Suprapubic skin (tissue), 4 donors: ENCODE measurements around the gene PC. TPM values are rescaled to one million over a fixed set of nuclear protein-coding genes. Genes with fewer than 3 reads are reported as not detected.

Experiments used
- DNase-seq, 2 donors: peaks; one replicate each; pipeline ENCODE4 v3.0.0-alpha.2; 2019; ENCODE audit warnings: low spot score in 2 of 2
- H3K27ac ChIP-seq: fragments of 200-600 bp; sonication (generic); one replicate; pipeline ENCODE4 v1.5.1; 2019
- H3K27me3 ChIP-seq: fragments of 200-600 bp; sonication (generic); one replicate; pipeline ENCODE4 v1.5.1; 2019
- H3K36me3 ChIP-seq: fragments of 200-600 bp; sonication (generic); one replicate; pipeline ENCODE4 v1.5.1; 2019
- H3K4me1 ChIP-seq: fragments of 200-600 bp; sonication (generic); one replicate; pipeline ENCODE4 v1.5.1; 2019
- H3K4me3 ChIP-seq: fragments of 200-600 bp; sonication (generic); one replicate; pipeline ENCODE4 v1.5.1; 2019; ENCODE audit warnings: mild to moderate bottlenecking
- H3K9me3 ChIP-seq: fragments of 200-600 bp; sonication (generic); one replicate; pipeline ENCODE4 v1.5.1; 2019
- EP300 ChIP-seq: sonication (generic); formaldehyde crosslinking; IDR thresholded peaks from one replicate; pipeline ENCODE4 v1.6.1; 2017; ENCODE audit warnings: antibody characterized with exemption
- POLR2A ChIP-seq, 2 donors: fragments of 450-650 bp; IDR thresholded peaks; one replicate each; pipeline ENCODE4 v1.6.1; 2017; ENCODE audit warnings: antibody characterized with exemption in 2 of 2, mild to moderate bottlenecking in 2 of 2, moderate library complexity in 2 of 2
- POLR2AphosphoS5 ChIP-seq, 3 donors: sonication (generic); formaldehyde crosslinking; IDR thresholded peaks; one replicate each; pipeline ENCODE4 v1.6.1; 2017; ENCODE audit warnings: antibody characterized with exemption in 3 of 3
- WGBS: methylation state at CpG from one replicate; pipeline ENCODE4 v1.1.5; 2018; 5-methylcytosine and 5-hydroxymethylcytosine counted together
- total RNA-seq, 4 donors: library from RNA; depleted of rRNA; stranded (reverse); fragments of >200 nt; gene quantifications; one replicate each; pipeline ENCODE4 v1.1.0, GENCODE V29; 2016
- TF ChIP-seq, protein P1 (sequence below), 2 donors: fragments of 200-600 bp in 1 of 2; fragments of 450-650 bp in 1 of 2; sonication (generic) in 1 of 2; IDR thresholded peaks; one replicate each; pipeline ENCODE4 v1.5.1; 2016 to 2019; ENCODE audit warnings: antibody characterized with exemption in 2 of 2, mild to moderate bottlenecking in 1 of 2, moderate library complexity in 1 of 2

The PC gene
- total RNA-seq, 4 donors from 2014 or later: 10.8 to 25.4 (median 13.9) TPM

DNA sequence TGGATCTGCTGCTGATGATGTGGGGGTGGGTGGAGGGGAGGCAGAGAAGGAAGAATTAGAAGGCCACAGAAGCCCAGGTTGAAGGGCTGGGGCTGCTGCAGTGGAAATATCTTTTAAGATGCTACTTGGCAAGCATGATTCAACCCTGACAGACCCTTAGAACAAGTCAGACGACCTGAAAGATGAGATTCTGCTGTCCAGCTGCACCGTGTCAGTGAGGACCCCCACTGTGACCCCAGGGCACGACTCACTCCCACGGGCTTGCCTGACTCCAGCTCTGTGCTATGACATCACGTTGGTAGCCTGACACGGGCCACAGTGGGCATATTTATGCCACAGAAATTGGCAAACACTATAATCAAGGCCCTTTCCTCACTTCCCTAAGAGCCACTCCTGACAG lies 65.3 kb downstream of the PC start:
- 51% methylated on average over 6 of the region's 6 CpGs for WGBS
- Histone ChIP-seq H3K36me3 (no peaks in the 10 kb centered on the region), H3K4me1 (peaks cover 9% of the 10 kb centered on the region), H3K27ac (no peak overlapping the region), H3K9me3 (no peaks in the 10 kb centered on the region), H3K27me3 (no peaks in the 10 kb centered on the region), H3K4me3 (no peak overlapping the region)
- DNase-seq: no peak
- TF ChIP-seq, protein P1, sequence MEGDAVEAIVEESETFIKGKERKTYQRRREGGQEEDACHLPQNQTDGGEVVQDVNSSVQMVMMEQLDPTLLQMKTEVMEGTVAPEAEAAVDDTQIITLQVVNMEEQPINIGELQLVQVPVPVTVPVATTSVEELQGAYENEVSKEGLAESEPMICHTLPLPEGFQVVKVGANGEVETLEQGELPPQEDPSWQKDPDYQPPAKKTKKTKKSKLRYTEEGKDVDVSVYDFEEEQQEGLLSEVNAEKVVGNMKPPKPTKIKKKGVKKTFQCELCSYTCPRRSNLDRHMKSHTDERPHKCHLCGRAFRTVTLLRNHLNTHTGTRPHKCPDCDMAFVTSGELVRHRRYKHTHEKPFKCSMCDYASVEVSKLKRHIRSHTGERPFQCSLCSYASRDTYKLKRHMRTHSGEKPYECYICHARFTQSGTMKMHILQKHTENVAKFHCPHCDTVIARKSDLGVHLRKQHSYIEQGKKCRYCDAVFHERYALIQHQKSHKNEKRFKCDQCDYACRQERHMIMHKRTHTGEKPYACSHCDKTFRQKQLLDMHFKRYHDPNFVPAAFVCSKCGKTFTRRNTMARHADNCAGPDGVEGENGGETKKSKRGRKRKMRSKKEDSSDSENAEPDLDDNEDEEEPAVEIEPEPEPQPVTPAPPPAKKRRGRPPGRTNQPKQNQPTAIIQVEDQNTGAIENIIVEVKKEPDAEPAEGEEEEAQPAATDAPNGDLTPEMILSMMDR (IDR thresholded peaks at IDR 0.05): no peak
- TF ChIP-seq POLR2A (IDR thresholded peaks at IDR 0.05) (no peak), POLR2AphosphoS5 (IDR thresholded peaks at IDR 0.05) (no peak), EP300 (no peak)

DNA sequence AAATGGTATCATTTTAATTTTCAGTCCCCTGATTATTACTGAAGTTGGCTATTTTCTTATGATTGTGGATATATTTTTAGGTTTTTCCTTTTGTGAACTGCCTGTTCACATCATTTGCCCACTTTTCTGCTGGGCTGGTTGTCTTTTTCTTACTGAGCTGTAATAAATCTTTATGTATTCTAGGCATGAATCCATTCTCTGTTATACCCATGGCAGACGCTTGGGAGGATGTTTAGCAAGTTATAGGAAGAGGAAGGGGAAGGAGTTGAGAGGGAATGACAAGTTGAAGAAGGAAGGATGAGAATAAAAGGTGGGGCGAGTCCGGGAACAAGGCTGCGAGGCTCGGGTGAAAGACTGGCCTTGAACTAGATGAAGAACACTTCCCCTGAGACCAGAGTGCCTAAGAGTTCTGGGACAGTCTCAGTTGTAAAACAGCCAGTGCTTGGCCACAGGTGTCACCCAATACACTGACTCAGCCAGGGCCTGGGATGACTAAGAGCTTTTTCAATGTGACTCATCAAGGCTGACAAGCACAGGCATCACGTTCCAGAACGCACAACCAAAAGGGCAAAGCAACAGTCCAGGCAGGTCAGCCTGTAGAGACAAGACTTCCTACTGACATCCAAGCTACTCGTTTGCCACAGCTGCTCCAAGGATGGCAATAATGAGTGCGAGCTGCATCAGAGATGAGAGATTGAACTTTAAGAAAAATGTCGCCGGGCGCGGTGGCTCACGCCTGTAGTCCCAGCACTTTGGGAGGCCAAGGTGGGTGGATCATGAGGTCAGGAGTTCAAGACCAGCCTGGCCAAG lies 66.1 kb downstream of the PC start:
- no peak for TF ChIP-seq EP300
- TF ChIP-seq POLR2A (IDR thresholded peaks at IDR 0.05): no peak
- TF ChIP-seq, protein P1 (IDR thresholded peaks at IDR 0.05): no peak
- TF ChIP-seq POLR2AphosphoS5 (IDR thresholded peaks at IDR 0.05): no peak
- H3K27ac ChIP-seq: peak overlapping the region; percentile 6
- no peaks in the 10 kb centered on the region for H3K36me3 ChIP-seq
- H3K9me3 ChIP-seq: no peaks in the 10 kb centered on the region
- H3K4me1 ChIP-seq: peaks cover 9% of the 10 kb centered on the region
- H3K27me3 ChIP-seq: no peaks in the 10 kb centered on the region
- no peak overlapping the region for H3K4me3 ChIP-seq
- no peak for DNase-seq
- WGBS: 54% methylated on average over 14 of the region's 14 CpGs

- Histone ChIP-seq H3K27ac (no peak overlapping the region), H3K4me3 (no peak overlapping the region), H3K9me3 (no peaks in the 10 kb centered on the region), H3K4me1 (peaks cover 9% of the 10 kb centered on the region), H3K27me3 (no peaks in the 10 kb centered on the region), H3K36me3 (no peaks in the 10 kb centered on the region)
- 86% methylated on average over 8 of the region's 8 CpGs for WGBS
- DNase-seq: no peak
- TF ChIP-seq, protein P1 (IDR thresholded peaks at IDR 0.05): no peak
- TF ChIP-seq POLR2AphosphoS5 (IDR thresholded peaks at IDR 0.05) (no peak), EP300 (no peak), POLR2A (IDR thresholded peaks at IDR 0.05) (no peak)
Measured at GRCh38 chr11:66889960-66890359, 68.2 kb downstream of the PC start.

DNA sequence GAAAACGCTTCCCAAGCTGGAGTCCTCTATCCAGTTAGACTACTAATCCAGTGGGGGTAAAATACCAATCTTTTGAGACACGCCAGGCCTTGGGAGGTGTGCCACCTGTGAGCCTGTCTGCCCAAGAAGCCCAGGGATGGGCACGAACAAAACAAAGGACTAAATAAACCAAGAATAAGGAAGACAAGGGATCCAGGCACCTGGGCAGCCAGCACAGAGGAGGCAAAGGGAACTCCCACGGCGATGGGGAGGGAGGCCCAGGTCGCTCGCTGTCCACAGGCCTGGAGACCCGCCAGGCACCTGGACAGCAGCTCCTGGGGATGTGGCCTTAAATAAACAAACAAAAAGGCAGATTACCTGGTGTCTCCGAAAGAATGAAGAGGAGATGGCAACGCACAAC lies 69.9 kb downstream of the PC start:
- no peak overlapping the region for H3K27ac ChIP-seq
- H3K4me3 ChIP-seq: no peak overlapping the region
- DNase-seq: no peak
- 89% methylated on average over 10 of the region's 10 CpGs for WGBS
- H3K27me3 ChIP-seq: no peaks in the 10 kb centered on the region
- H3K36me3 ChIP-seq: no peaks in the 10 kb centered on the region
- TF ChIP-seq EP300 (no peak), POLR2AphosphoS5 (IDR thresholded peaks at IDR 0.05) (no peak), POLR2A (IDR thresholded peaks at IDR 0.05) (no peak)
- TF ChIP-seq, protein P1 (IDR thresholded peaks at IDR 0.05): no peak
- H3K4me1 ChIP-seq: peaks cover 13% of the 10 kb centered on the region
- no peaks in the 10 kb centered on the region for H3K9me3 ChIP-seq

DNA sequence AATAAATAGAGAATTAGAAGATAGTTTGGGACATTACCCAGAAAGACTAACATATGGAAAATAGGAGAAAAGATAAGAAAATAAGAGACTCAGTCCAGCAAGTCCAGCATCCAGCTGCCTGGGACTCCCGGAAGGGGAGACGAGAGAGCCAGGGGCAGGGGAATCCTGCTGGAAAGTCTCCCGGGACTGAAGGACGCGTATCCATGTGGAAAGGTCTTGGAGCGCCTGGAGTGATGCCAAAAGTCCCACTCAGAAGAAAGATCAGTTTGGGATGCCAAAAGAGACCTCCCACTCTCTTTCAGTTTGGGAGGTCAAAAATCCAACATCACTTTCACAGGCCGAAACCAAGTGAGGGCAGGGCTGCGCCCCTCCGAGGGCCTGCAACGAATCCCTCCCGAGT lies 70.7 kb downstream of the PC start:
- Histone ChIP-seq H3K4me1 (peaks cover 19% of the 10 kb centered on the region), H3K36me3 (no peaks in the 10 kb centered on the region), H3K27ac (no peak overlapping the region), H3K4me3 (no peak overlapping the region), H3K27me3 (no peaks in the 10 kb centered on the region), H3K9me3 (no peaks in the 10 kb centered on the region)
- WGBS: 86% methylated on average over 10 of the region's 11 CpGs
- no peak for DNase-seq
- TF ChIP-seq, protein P1 (IDR thresholded peaks at IDR 0.05): no peak
